22Rv1 (cell line): ENCODE measurements around the gene TRMT112.

Source experiments
- CTCF ChIP-seq: fragments of 450-650 bp; IDR thresholded peaks from 2 replicates; pipeline ENCODE4 v1.5.1; 2017; ENCODE audit warnings: mild to moderate bottlenecking
- ZFX ChIP-seq: fragments of 450-650 bp; IDR thresholded peaks from 2 replicates; pipeline ENCODE4 v1.6.1; 2017; ENCODE audit warnings: antibody characterized with exemption, borderline replicate concordance

GRCh38 chr11:64357904-64358535, 40.7 kb upstream of the TRMT112 start:
- TF ChIP-seq CTCF (no peak), ZFX (no peak)
